GM06990 (cell line): Measurements from ENCODE around the gene GRM1.

ENCODE experiments used
- DNase-seq: peaks from one replicate; pipeline ENCODE4 v3.0.0-alpha.2; 2011; ENCODE audit not compliant: insufficient read length; ENCODE audit errors: extremely low read depth
- H3K27me3 ChIP-seq: replicated peaks from 2 replicates; pipeline ENCODE4 v1.6.0; 2011; ENCODE audit warnings: low read length; ENCODE audit not compliant: control insufficient read depth, insufficient read depth
- H3K36me3 ChIP-seq: 2 replicates; pipeline ENCODE4 v1.5.1; 2011; ENCODE audit warnings: low read length; ENCODE audit not compliant: control insufficient read depth, insufficient read depth
- H3K4me3 ChIP-seq: replicated peaks from 2 replicates; pipeline ENCODE4 v1.5.1; 2011; ENCODE audit warnings: low read depth, mild to moderate bottlenecking, control low read depth, low read length
- TF ChIP-seq, protein P1 (sequence below): IDR thresholded peaks from 2 replicates; pipeline ENCODE4 v1.5.1; 2011; ENCODE audit warnings: low read length, control low read depth, mild to moderate bottlenecking, inconsistent platforms; ENCODE audit not compliant: insufficient read depth, poor library complexity, severe bottlenecking

GRM1 gene

DNA sequence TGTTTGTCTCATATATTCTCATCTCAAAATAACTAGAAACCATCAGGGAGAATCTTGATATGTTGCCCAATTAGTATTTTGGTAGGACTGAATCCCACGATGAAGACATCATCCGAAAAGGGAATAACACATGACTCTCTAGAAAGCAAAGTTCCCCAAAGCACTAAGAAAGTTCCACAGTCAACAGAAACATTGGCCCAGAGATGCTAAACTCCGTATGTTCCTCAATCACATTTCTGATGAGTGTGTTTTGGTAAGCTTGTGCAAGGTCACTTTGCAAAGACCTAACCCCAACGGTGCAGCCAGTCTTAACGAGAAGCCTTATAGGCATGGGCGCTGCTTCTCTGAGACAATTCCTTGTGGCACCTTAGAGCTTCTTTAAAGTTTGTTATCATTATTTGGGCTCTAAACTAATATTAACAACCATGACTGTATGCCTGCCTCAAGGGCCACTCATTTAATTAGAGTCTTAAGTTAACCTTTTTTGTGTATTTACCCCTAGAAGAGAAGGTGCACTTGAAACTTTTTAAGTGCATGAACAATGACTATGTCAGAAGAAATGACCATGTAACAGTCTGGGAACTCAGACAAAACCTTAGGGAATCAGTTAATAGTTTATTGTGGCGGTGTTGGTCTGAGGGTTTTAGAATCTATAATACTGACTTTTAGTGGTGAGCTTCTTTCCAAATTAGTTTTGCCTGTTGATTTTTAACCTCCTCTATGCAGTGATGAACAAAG, 312.8 kb downstream of the GRM1 start:
- DNase-seq = no peak
- TF ChIP-seq, protein P1, sequence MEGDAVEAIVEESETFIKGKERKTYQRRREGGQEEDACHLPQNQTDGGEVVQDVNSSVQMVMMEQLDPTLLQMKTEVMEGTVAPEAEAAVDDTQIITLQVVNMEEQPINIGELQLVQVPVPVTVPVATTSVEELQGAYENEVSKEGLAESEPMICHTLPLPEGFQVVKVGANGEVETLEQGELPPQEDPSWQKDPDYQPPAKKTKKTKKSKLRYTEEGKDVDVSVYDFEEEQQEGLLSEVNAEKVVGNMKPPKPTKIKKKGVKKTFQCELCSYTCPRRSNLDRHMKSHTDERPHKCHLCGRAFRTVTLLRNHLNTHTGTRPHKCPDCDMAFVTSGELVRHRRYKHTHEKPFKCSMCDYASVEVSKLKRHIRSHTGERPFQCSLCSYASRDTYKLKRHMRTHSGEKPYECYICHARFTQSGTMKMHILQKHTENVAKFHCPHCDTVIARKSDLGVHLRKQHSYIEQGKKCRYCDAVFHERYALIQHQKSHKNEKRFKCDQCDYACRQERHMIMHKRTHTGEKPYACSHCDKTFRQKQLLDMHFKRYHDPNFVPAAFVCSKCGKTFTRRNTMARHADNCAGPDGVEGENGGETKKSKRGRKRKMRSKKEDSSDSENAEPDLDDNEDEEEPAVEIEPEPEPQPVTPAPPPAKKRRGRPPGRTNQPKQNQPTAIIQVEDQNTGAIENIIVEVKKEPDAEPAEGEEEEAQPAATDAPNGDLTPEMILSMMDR = no peak
- Histone ChIP-seq H3K36me3 (no peaks in the 10 kb centered on the region), H3K27me3 (no peaks in the 10 kb centered on the region), H3K4me3 (no peak overlapping the region)

DNA sequence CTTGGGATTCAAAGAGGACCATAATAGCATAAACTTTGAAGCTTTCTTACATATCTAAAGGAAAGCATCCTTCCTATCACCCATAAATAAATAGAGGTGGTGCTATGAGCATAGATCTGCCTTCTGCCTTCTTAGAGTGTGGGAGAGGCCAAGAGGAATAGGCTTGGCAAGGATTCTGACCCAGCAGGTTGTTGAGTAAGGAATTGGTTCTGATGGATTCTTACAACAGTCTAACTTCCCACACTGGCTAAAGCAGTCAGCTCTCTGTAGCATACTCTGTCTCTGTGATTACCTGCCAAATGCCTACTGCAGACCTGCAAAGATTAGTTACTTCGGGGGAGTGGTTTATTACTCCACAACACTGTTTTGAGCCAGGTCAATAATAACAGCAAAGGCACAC, 316.7 kb downstream of the GRM1 start:
- TF ChIP-seq, protein P1 = no peak
- no peaks in the 10 kb centered on the region for H3K27me3 ChIP-seq
- H3K4me3 ChIP-seq = no peak overlapping the region
- no peak for DNase-seq
- H3K36me3 ChIP-seq = no peaks in the 10 kb centered on the region

DNA sequence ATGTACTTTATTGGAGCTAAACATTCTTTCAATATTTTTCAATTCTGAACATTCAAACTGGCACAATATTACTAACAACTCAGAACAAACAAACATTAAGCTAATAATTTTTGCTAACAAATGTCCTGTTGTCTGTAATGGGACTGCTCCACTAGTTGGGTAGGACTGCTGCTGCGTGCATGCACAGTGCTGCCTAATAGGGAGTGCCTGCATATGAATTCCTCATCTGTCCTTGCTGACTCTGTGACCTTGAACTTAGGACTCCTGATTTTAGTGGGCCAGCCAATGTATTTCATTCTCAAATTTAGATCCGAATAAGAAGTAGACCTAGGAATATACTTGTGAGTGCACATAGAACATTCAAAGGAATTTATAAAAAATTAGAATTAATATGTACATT, 318.2 kb downstream of the GRM1 start:
- no peaks in the 10 kb centered on the region for H3K27me3 ChIP-seq
- no peaks in the 10 kb centered on the region for H3K36me3 ChIP-seq
- TF ChIP-seq, protein P1 = no peak
- DNase-seq = no peak
- no peak overlapping the region for H3K4me3 ChIP-seq

DNA sequence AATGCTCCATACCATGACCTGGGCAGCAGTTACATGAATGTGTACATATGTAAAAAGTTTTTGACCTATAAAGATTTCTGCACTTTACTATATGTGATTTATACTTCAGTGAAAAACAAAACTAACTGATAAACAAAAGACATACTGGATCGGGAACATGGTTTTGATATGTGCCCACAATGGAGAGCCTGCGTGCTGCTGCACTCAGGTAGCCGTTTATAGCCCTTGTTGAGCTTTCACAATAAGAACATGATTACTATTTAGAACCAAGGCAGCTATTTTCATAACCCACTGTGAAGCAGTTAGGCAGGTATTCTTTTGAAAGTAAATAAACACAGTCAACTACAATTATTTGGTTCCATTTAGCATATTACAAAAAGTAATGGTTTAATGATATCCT, 318.8 kb downstream of the GRM1 start:
- TF ChIP-seq, protein P1 = no peak
- Histone ChIP-seq H3K36me3 (no peaks in the 10 kb centered on the region), H3K4me3 (no peak overlapping the region), H3K27me3 (no peaks in the 10 kb centered on the region)
- DNase-seq = no peak

DNA sequence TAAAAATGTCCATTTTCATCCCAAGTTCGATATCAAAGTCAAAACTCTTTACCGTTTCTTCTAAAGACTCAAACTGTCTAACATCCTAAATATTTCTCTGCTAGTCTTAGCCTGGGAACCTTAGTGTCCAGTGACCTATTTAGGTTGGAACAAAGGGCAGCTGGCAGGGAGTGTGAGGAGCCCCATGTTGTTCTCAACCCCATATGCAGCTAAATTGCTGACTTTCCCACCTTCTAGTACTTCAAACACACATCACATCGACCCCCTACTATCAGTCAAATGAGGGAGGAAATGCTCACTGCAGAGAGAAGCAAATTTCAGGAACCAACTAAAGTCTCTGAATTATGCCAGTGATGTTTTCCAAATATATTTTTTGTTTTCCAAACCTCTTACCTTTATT, 322.2 kb downstream of the GRM1 start:
- TF ChIP-seq, protein P1 = no peak
- no peak for DNase-seq
- no peaks in the 10 kb centered on the region for H3K27me3 ChIP-seq
- no peaks in the 10 kb centered on the region for H3K36me3 ChIP-seq
- no peak overlapping the region for H3K4me3 ChIP-seq

DNA sequence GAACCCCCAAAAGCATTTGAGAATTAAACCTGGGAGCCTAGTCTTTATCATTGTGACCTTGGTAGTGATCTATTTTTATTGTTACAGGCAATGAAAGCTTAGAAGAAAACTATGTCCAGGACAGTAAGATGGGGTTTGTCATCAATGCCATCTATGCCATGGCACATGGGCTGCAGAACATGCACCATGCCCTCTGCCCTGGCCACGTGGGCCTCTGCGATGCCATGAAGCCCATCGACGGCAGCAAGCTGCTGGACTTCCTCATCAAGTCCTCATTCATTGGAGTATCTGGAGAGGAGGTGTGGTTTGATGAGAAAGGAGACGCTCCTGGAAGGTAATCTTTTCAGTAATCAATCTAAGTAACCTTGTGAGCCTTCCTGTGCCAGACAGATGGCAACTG, 323.3 kb downstream of the GRM1 start:
- H3K27me3 ChIP-seq = no peaks in the 10 kb centered on the region
- no peak for DNase-seq
- no peak overlapping the region for H3K4me3 ChIP-seq
- TF ChIP-seq, protein P1 = no peak
- no peaks in the 10 kb centered on the region for H3K36me3 ChIP-seq
